ENCODE results near the gene PRICKLE2. TPM values are rescaled to one million over a fixed set of nuclear protein-coding genes. Genes with fewer than 3 reads are reported as not detected.

PRICKLE2 gene
- polyA plus RNA-seq, 3 donors = not detected

- no peaks in the 10 kb centered on the region for H3K4me1 Mint-ChIP-seq
- H4K20me1 ChIP-seq (ENCODE audit: insufficient read depth, low read length) = no peaks in the 10 kb centered on the region
- no peak overlapping the region for H3K9ac ChIP-seq (ENCODE audit: insufficient read depth, low read length, poor library complexity, severe bottlenecking)
- H3K79me2 ChIP-seq (ENCODE audit: insufficient read depth, low read length) = no peaks in the 10 kb centered on the region
- H3K9me3 ChIP-seq (replicated peaks in 1 of 2; ENCODE audit: control insufficient read depth in 1 of 2, insufficient read depth in 1 of 2, low read length in 2 of 2) = no peaks in the 10 kb centered on the region
- no peak overlapping the region for H2AFZ ChIP-seq (ENCODE audit: insufficient read depth, low read depth, low read length, poor library complexity, severe bottlenecking)
- no peak overlapping the region for H3K4me3 Mint-ChIP-seq
- peaks cover 0 to 4% (median 2%) of the 10 kb centered on the region in 7 donors for H3K9me3 Mint-ChIP-seq
- no peaks in the 10 kb centered on the region for H3K36me3 ChIP-seq (replicated peaks in 1 of 2; ENCODE audit: control insufficient read depth in 1 of 2, insufficient read depth in 2 of 2, low read length in 2 of 2)
- peaks cover 3 to 7% (median 5%) of the 10 kb centered on the region in 3 donors for H3K27me3 Mint-ChIP-seq (ENCODE audit: low read depth in 3 of 3)
- intact Hi-C loops (cut with micrococcal nuclease) = no loop called here
- H3K27ac ChIP-seq (ENCODE audit: low read depth in 1 of 2, low read length in 2 of 2) = no peak overlapping the region
- no peaks in the 10 kb centered on the region for H3K36me3 Mint-ChIP-seq
- no peak overlapping the region for H3K27ac Mint-ChIP-seq
- no peak overlapping the region for H3K4me3 ChIP-seq (replicated peaks in 1 of 3; ENCODE audit: low read depth in 2 of 3, low read length in 3 of 3)
- H3K27me3 ChIP-seq (ENCODE audit: control insufficient read depth in 2 of 2, insufficient read depth in 2 of 2, low read length in 2 of 2) = no peaks in the 10 kb centered on the region
- H3K4me2 ChIP-seq (replicated peaks; ENCODE audit: extremely low read depth, low read length, poor library complexity, severe bottlenecking) = no peak overlapping the region
- TF ChIP-seq CTCF (IDR thresholded peaks at IDR 0.05) = no peak
- no peak for DNase-seq
- no peaks in the 10 kb centered on the region for H3K4me1 ChIP-seq (ENCODE audit: control insufficient read depth in 1 of 2, insufficient read depth in 2 of 2, low read length in 2 of 2)
- WGBS (ENCODE audit: insufficient coverage) = no CpG with 5 or more reads among the region's 1 CpG
Observed at GRCh38 chr3:64229903-64230302, 4.6 kb upstream of the PRICKLE2 start.

GRCh38 chr3:64228110-64228509, 2.8 kb upstream of the PRICKLE2 start:
- DNase-seq = no peak

More at GRCh38 chr3:64228110-64228509, 2.8 kb upstream of the PRICKLE2 start:
- intact Hi-C loops (cut with micrococcal nuclease) = no loop called here
- Histone ChIP-seq H2AFZ (ENCODE audit: insufficient read depth, low read depth, low read length, poor library complexity, severe bottlenecking) (no peak overlapping the region), H3K27ac (ENCODE audit: low read depth in 1 of 2, low read length in 2 of 2) (no peak overlapping the region), H3K27me3 (ENCODE audit: control insufficient read depth in 2 of 2, insufficient read depth in 2 of 2, low read length in 2 of 2) (no peaks in the 10 kb centered on the region), H3K9me3 (replicated peaks in 1 of 2; ENCODE audit: control insufficient read depth in 1 of 2, insufficient read depth in 1 of 2, low read length in 2 of 2) (no peaks in the 10 kb centered on the region), H3K4me3 (replicated peaks in 1 of 3; ENCODE audit: low read depth in 2 of 3, low read length in 3 of 3) (no peak overlapping the region), H3K4me2 (replicated peaks; ENCODE audit: extremely low read depth, low read length, poor library complexity, severe bottlenecking) (no peak overlapping the region), H3K4me1 (ENCODE audit: control insufficient read depth in 1 of 2, insufficient read depth in 2 of 2, low read length in 2 of 2) (no peaks in the 10 kb centered on the region), H3K9ac (ENCODE audit: insufficient read depth, low read length, poor library complexity, severe bottlenecking) (no peak overlapping the region), H4K20me1 (ENCODE audit: insufficient read depth, low read length) (no peaks in the 10 kb centered on the region), H3K36me3 (replicated peaks in 1 of 2; ENCODE audit: control insufficient read depth in 1 of 2, insufficient read depth in 2 of 2, low read length in 2 of 2) (no peaks in the 10 kb centered on the region), H3K79me2 (ENCODE audit: insufficient read depth, low read length) (no peaks in the 10 kb centered on the region)
- no peaks in the 10 kb centered on the region for H3K36me3 Mint-ChIP-seq
- no peak overlapping the region for H3K27ac Mint-ChIP-seq
- WGBS (ENCODE audit: insufficient coverage) = no CpG with 5 or more reads among the region's 1 CpG
- peaks cover 0 to 2% (median 0%) of the 10 kb centered on the region in 7 donors for H3K9me3 Mint-ChIP-seq
- no peak overlapping the region for H3K4me3 Mint-ChIP-seq
- H3K27me3 Mint-ChIP-seq (ENCODE audit: low read depth in 3 of 3) = peaks cover 4 to 8% (median 6%) of the 10 kb centered on the region in 3 donors
- TF ChIP-seq CTCF (IDR thresholded peaks at IDR 0.05) = no peak
- H3K4me1 Mint-ChIP-seq = no peaks in the 10 kb centered on the region

Measured in CD14-positive monocyte (primary cell).